ENCODE data around the gene LOXL4. TPM values are rescaled to one million over a fixed set of nuclear protein-coding genes. Genes with fewer than 3 reads are reported as not detected.

LOXL4 gene
- total and polyA plus RNA-seq, 3 donors from 2014 or later: 14.0 to 38.2 (median 18.9) TPM

- WGBS, 2 donors: 70 to 100% methylated on average over 2 to 7 of the region's 7 CpGs
- no peak for DNase-seq
- Histone ChIP-seq H3K27ac (no peak overlapping the region), H3K4me1 (peaks cover 24% of the 10 kb centered on the region), H3K9me3 (no peaks in the 10 kb centered on the region), H3K27me3 (no peaks in the 10 kb centered on the region), H3K4me3 (no peak overlapping the region), H3K36me3 (ENCODE audit: low read depth, missing control alignments) (no peaks in the 10 kb centered on the region)
- no peak for TF ChIP-seq CTCF (IDR thresholded peaks at IDR 0.05)
- no peak for TF ChIP-seq POLR2A (IDR thresholded peaks at IDR 0.05)
- intact Hi-C loops (cut with DNase I; ENCODE audit: low total_unique reads): no loop called here
These were observed 15.5 kb downstream of the LOXL4 start for GRCh38 chr10:98252464-98252863.

- H3K4me1 ChIP-seq: peaks cover 24% of the 10 kb centered on the region
- no peaks in the 10 kb centered on the region for H3K9me3 ChIP-seq
- DNase-seq: no peak
- intact Hi-C loops (cut with DNase I; ENCODE audit: low total_unique reads): no loop called here
- WGBS, 2 donors: 83 to 84% methylated on average over 8 of the region's 8 CpGs
- no peaks in the 10 kb centered on the region for H3K36me3 ChIP-seq (ENCODE audit: low read depth, missing control alignments)
- TF ChIP-seq POLR2A (IDR thresholded peaks at IDR 0.05): no peak
- no peak for TF ChIP-seq CTCF (IDR thresholded peaks at IDR 0.05)
- H3K27me3 ChIP-seq: no peaks in the 10 kb centered on the region
- H3K4me3 ChIP-seq: no peak overlapping the region
- no peak overlapping the region for H3K27ac ChIP-seq
These were observed 16.6 kb downstream of the LOXL4 start for GRCh38 chr10:98251399-98251798.

- Histone ChIP-seq H3K36me3 (ENCODE audit: low read depth, missing control alignments) (no peaks in the 10 kb centered on the region), H3K27ac (no peak overlapping the region), H3K4me3 (no peak overlapping the region), H3K9me3 (no peaks in the 10 kb centered on the region), H3K4me1 (peaks cover 14% of the 10 kb centered on the region), H3K27me3 (no peaks in the 10 kb centered on the region)
- intact Hi-C loops (cut with DNase I; ENCODE audit: low total_unique reads): no loop called here
- no peak for DNase-seq
- 83 to 86% methylated on average over 3 of the region's 3 CpGs for WGBS, 2 donors
- TF ChIP-seq CTCF (IDR thresholded peaks at IDR 0.05) (no peak), POLR2A (IDR thresholded peaks at IDR 0.05) (no peak)
These were observed 18.9 kb downstream of the LOXL4 start for GRCh38 chr10:98249134-98249533.

- intact Hi-C loops (cut with DNase I; ENCODE audit: low total_unique reads): no loop called here
- Histone ChIP-seq H3K4me1 (peaks cover 5% of the 10 kb centered on the region), H3K27me3 (no peaks in the 10 kb centered on the region), H3K4me3 (no peak overlapping the region), H3K27ac (no peak overlapping the region), H3K9me3 (no peaks in the 10 kb centered on the region), H3K36me3 (ENCODE audit: low read depth, missing control alignments) (no peaks in the 10 kb centered on the region)
- WGBS, 2 donors: 86 to 92% methylated on average over 4 of the region's 4 CpGs
- TF ChIP-seq POLR2A (IDR thresholded peaks at IDR 0.05) (no peak), CTCF (IDR thresholded peaks at IDR 0.05) (no peak)
- DNase-seq: no peak
These were observed 20.0 kb downstream of the LOXL4 start for GRCh38 chr10:98248018-98248417.
